H9 (cell line): Measurements from ENCODE around the gene LAP3. TPM values are rescaled to one million over a fixed set of nuclear protein-coding genes. Genes with fewer than 3 reads are reported as not detected.

Source experiments
- DNase-seq: peaks from one replicate; pipeline ENCODE4 v3.0.0-alpha.2; 2017
- H2AFZ ChIP-seq: one replicate; pipeline ENCODE4 v1.6.1; 2013; ENCODE audit warnings: mild to moderate bottlenecking, low read length, control low read depth, moderate library complexity
- H2AK5ac ChIP-seq: 2 replicates; pipeline ENCODE4 v1.6.1; 2013; ENCODE audit warnings: low read length, control low read depth, mixed read lengths; ENCODE audit not compliant: insufficient read length
- H2BK120ac ChIP-seq: one replicate; pipeline ENCODE4 v1.6.1; 2013; ENCODE audit warnings: low read depth, mild to moderate bottlenecking, low read length, control low read depth, inconsistent platforms; ENCODE audit not compliant: poor library complexity, severe bottlenecking
- H2BK12ac ChIP-seq: 2 replicates; pipeline ENCODE4 v1.6.1; 2013; ENCODE audit warnings: low read length, control low read depth, mixed read lengths, low read depth; ENCODE audit not compliant: insufficient read length
- H2BK15ac ChIP-seq: 2 replicates; pipeline ENCODE4 v1.6.1; 2013; ENCODE audit warnings: low read depth, low read length, control low read depth
- H2BK20ac ChIP-seq: one replicate; pipeline ENCODE4 v1.6.1; 2013; ENCODE audit warnings: low read depth, mild to moderate bottlenecking, low read length, control low read depth, inconsistent platforms; ENCODE audit not compliant: poor library complexity, severe bottlenecking
- H2BK5ac ChIP-seq: 2 replicates; pipeline ENCODE4 v1.6.1; 2013; ENCODE audit warnings: low read length, control low read depth, mixed read lengths; ENCODE audit not compliant: insufficient read length
- H3K14ac ChIP-seq: 2 replicates; pipeline ENCODE4 v1.6.1; 2013; ENCODE audit warnings: low read length, control low read depth; ENCODE audit not compliant: insufficient read depth
- H3K18ac ChIP-seq: 2 replicates; pipeline ENCODE4 v1.6.1; 2013; ENCODE audit warnings: low read depth, mild to moderate bottlenecking, mixed read lengths, low read length, control low read depth; ENCODE audit not compliant: insufficient read length
- H3K23ac ChIP-seq: 2 replicates; pipeline ENCODE4 v1.6.1; 2013; ENCODE audit warnings: low read length, control low read depth, mixed read lengths, low read depth; ENCODE audit not compliant: insufficient read length
- H3K23me2 ChIP-seq: 2 replicates; pipeline ENCODE4 v1.6.1; 2013; ENCODE audit warnings: low read depth, mild to moderate bottlenecking, mixed read lengths, low read length, control low read depth; ENCODE audit not compliant: insufficient read length, poor library complexity, severe bottlenecking
- H3K27ac ChIP-seq: 2 replicates; pipeline ENCODE4 v1.5.1; 2013; ENCODE audit warnings: low read length, control low read depth, mixed read lengths, low read depth; ENCODE audit not compliant: insufficient read length
- H3K27me3 ChIP-seq: 2 replicates; pipeline ENCODE4 v1.6.1; 2013; ENCODE audit warnings: low read length, control low read depth, inconsistent platforms; ENCODE audit not compliant: insufficient read depth
- H3K4ac ChIP-seq: 2 replicates; pipeline ENCODE4 v1.6.1; 2013; ENCODE audit warnings: low read depth, mild to moderate bottlenecking, control low read depth, inconsistent platforms, low read length, moderate library complexity
- H3K4me1 ChIP-seq: 2 replicates; pipeline ENCODE4 v1.6.1; 2013; ENCODE audit warnings: low read length, control low read depth, inconsistent platforms; ENCODE audit not compliant: insufficient read depth
- H3K4me2 ChIP-seq: 2 replicates; pipeline ENCODE4 v1.6.1; 2013; ENCODE audit warnings: low read length, control low read depth, mixed read lengths; ENCODE audit not compliant: insufficient read length, insufficient read depth
- H3K56ac ChIP-seq: 2 replicates; pipeline ENCODE4 v1.6.1; 2013; ENCODE audit warnings: low read depth, mild to moderate bottlenecking, mixed read lengths, low read length, control low read depth; ENCODE audit not compliant: insufficient read length
- H3K79me1 ChIP-seq: 2 replicates; pipeline ENCODE4 v1.6.1; 2013; ENCODE audit warnings: low read depth, mild to moderate bottlenecking, moderate library complexity, low read length, control low read depth, inconsistent platforms; ENCODE audit not compliant: insufficient read depth, poor library complexity, severe bottlenecking
- H3K79me2 ChIP-seq: 2 replicates; pipeline ENCODE4 v1.6.1; 2013; ENCODE audit warnings: low read length, control low read depth, inconsistent platforms; ENCODE audit not compliant: insufficient read depth
- H3K9ac ChIP-seq: 2 replicates; pipeline ENCODE4 v1.6.1; 2013; ENCODE audit warnings: low read length, control low read depth, mixed read lengths; ENCODE audit not compliant: insufficient read length; ENCODE audit errors: extremely low read depth
- H3K9me3 ChIP-seq: one replicate; pipeline ENCODE4 v1.6.1; 2013; ENCODE audit warnings: low read depth, low read length, inconsistent platforms; ENCODE audit not compliant: control insufficient read depth
- H3T11ph ChIP-seq: one replicate; pipeline ENCODE4 v1.6.1; 2013; ENCODE audit warnings: mild to moderate bottlenecking, low read length, control low read depth, inconsistent platforms
- H4K20me1 ChIP-seq: one replicate; pipeline ENCODE4 v1.6.1; 2013; ENCODE audit not compliant: control insufficient read depth, insufficient read length, insufficient read depth
- H4K5ac ChIP-seq: 2 replicates; pipeline ENCODE4 v1.6.1; 2013; ENCODE audit warnings: low read depth, mild to moderate bottlenecking, mixed read lengths, low read length, control low read depth; ENCODE audit not compliant: insufficient read length
- H4K8ac ChIP-seq: replicated peaks from 2 replicates; pipeline ENCODE4 v1.6.1; 2013; ENCODE audit warnings: low read length, control low read depth, mixed read lengths, low read depth; ENCODE audit not compliant: insufficient read length
- H4K91ac ChIP-seq: 2 replicates; pipeline ENCODE4 v1.6.1; 2013; ENCODE audit warnings: low read depth, mild to moderate bottlenecking, moderate library complexity, mixed read lengths, low read length, control low read depth; ENCODE audit not compliant: insufficient read length
- H3K27ac Mint-ChIP-seq, 3 experiments: 2 replicates in 2 of 3; 3 replicates in 1 of 3; pipeline ENCODE4 v1.8.0; 2020 to 2021; ENCODE audit warnings: mixed read lengths in 3 of 3, mild to moderate bottlenecking in 1 of 3, moderate library complexity in 1 of 3
- H3K27me3 Mint-ChIP-seq: 2 replicates; pipeline ENCODE4 v1.8.0; 2021; ENCODE audit warnings: low read depth, mild to moderate bottlenecking, moderate library complexity, mixed read lengths
- H3K36me3 Mint-ChIP-seq, 3 experiments: 2 replicates in 2 of 3; 3 replicates in 1 of 3; pipeline ENCODE4 v1.8.0; 2020 to 2021; ENCODE audit warnings: low read depth in 3 of 3, mixed read lengths in 3 of 3; ENCODE audit not compliant: insufficient read depth in 1 of 3
- H3K4me1 Mint-ChIP-seq, 2 experiments: 2 replicates each; pipeline ENCODE4 v1.8.0; 2020; ENCODE audit warnings: mixed read lengths in 2 of 2
- H3K4me3 Mint-ChIP-seq, 2 experiments: 2 replicates in 1 of 2; 3 replicates in 1 of 2; pipeline ENCODE4 v1.8.0; 2020 to 2021; ENCODE audit warnings: mild to moderate bottlenecking in 2 of 2, mixed read lengths in 2 of 2, moderate library complexity in 1 of 2
- H3K9me3 Mint-ChIP-seq, 2 experiments: 2 replicates in 1 of 2; 3 replicates in 1 of 2; pipeline ENCODE4 v1.8.0; 2020; ENCODE audit warnings: mild to moderate bottlenecking in 2 of 2, mixed read lengths in 2 of 2, moderate library complexity in 1 of 2
- CTCF ChIP-seq: fragments of 200-600 bp; sonication (generic); conservative IDR thresholded peaks from 3 replicates; pipeline ENCODE4 v1.8.0; 2021; ENCODE audit warnings: antibody characterized with exemption, mild to moderate bottlenecking
- WGBS: extraction: QIAGEN DNeasy Blood & Tissue Kit; methylation state at CpG from one replicate; pipeline ENCODE4 v1.1.7; 2013; ENCODE audit warnings: missing lambda C conversion rate, low lambda C conversion rate, mixed read lengths; ENCODE audit not compliant: insufficient read length; ENCODE audit errors: extremely low coverage; 5-methylcytosine and 5-hydroxymethylcytosine counted together
- total RNA-seq: library from RNA; stranded (reverse); gene quantifications from 2 replicates; pipeline ENCODE4 v1.2.1, GENCODE V29; 2021

Gene LAP3
- total RNA-seq, 1 experiment from 2014 or later, result 53.2 TPM

GRCh38 chr4:17630228-17630627 is 53.2 kb downstream of the LAP3 start:
- no peaks in the 10 kb centered on the region for H3K9me3 Mint-ChIP-seq

More at GRCh38 chr4:17630228-17630627, 53.2 kb downstream of the LAP3 start:
- Histone ChIP-seq H2BK15ac (no peak overlapping the region), H2BK120ac (no peak overlapping the region), H3K14ac (no peak overlapping the region), H2BK12ac (no peak overlapping the region), H3K9ac (no peak overlapping the region), H2BK5ac (no peak overlapping the region), H3K4ac (no peak overlapping the region), H2AK5ac (no peak overlapping the region), H4K8ac (no peak overlapping the region), H3K27me3 (no peaks in the 10 kb centered on the region), H2AFZ (no peak overlapping the region), H3T11ph (no peak overlapping the region), H3K4me1 (no peaks in the 10 kb centered on the region), H3K9me3 (no peaks in the 10 kb centered on the region), H3K4me2 (no peak overlapping the region), H3K56ac (no peak overlapping the region), H3K18ac (no peak overlapping the region), H3K79me2 (no peaks in the 10 kb centered on the region), H3K23ac (no peak overlapping the region), H4K91ac (no peak overlapping the region), H4K5ac (no peak overlapping the region), H2BK20ac (no peak overlapping the region), H3K27ac (no peak overlapping the region), H3K23me2 (no peaks in the 10 kb centered on the region), H3K79me1 (peaks cover 2% of the 10 kb centered on the region), H4K20me1 (no peaks in the 10 kb centered on the region)
- Mint-ChIP-seq H3K36me3 (peaks cover 57 to 90% (median 81%) of the 10 kb centered on the region in 3 experiments; a peak in 6 of 7 replicates), H3K4me3 (no peak overlapping the region), H3K4me1 (no peaks in the 10 kb centered on the region), H3K27ac (no peak overlapping the region), H3K27me3 (no peaks in the 10 kb centered on the region)
- TF ChIP-seq CTCF, result peak; percentile 16; the same call in 1 of the 3 replicates
- DNase-seq, result no peak
- WGBS, result no CpG with 5 or more reads among the region's 4 CpGs
